ENCODE measurements around the gene STK10. TPM values are rescaled to one million over a fixed set of nuclear protein-coding genes. Genes with fewer than 3 reads are reported as not detected.

Gene STK10
- total and polyA plus RNA-seq, 2 of the 8 experiments (the other 6 are each of a cell fraction or from before 2014, with no cell fraction given), result 10.5 to 21.4 TPM

DNA sequence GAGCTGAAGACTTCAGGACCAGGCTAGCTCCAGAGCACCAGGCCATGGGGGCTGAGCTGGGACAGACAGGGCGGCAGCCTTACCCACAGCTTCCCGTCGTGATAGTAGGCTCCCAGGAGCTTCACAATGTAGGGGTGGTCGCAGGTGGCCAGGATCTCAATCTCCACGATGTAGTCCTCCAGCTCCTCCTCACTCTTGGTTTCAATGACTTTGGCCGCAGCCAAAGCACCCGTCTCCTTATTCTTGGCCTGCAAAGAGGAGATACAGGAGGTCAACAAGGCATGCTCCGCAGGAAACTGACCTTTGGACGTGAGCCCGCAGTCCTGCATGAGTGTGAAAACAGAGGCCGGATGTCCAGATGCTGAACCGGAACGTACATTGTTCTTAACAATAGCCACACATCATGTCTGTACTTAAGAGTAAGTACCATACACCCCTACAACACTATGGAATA, 31.5 kb downstream of the STK10 start:
- POLR2A ChIA-PET (ENCODE audit: partially characterized antibody), result no interaction called here
- H4K20me1 ChIP-seq (replicated peaks in 1 of 2; ENCODE audit: control insufficient read depth in 1 of 2, insufficient read depth in 2 of 2, low read length in 2 of 2), result peaks cover 0 to 2% of the 10 kb centered on the region in 2 experiments

More for the DNA sequence above, 31.5 kb downstream of the STK10 start:
- H3K4me3 ChIP-seq (ENCODE audit: extremely low read depth in 1 of 4, insufficient read depth in 2 of 4, low read depth in 3 of 4, low read length in 4 of 4), result no peak overlapping the region
- H3K23me2 ChIP-seq (ENCODE audit: low read depth, low read length), result no peaks in the 10 kb centered on the region
- no peaks in the 10 kb centered on the region for H3K79me2 ChIP-seq (ENCODE audit: control insufficient read depth in 1 of 2, insufficient read depth in 2 of 2, low read length in 2 of 2)
- TF ChIP-seq KDM5A (IDR thresholded peaks at IDR 0.05; ENCODE audit: low read length) (no peak), GABPA (IDR thresholded peaks at IDR 0.05; ENCODE audit: borderline replicate concordance, insufficient read depth, low read length) (no peak), RAD21 (IDR thresholded peaks at IDR 0.05 in 1 of 2, conservative IDR thresholded peaks at IDR 0.05 in 1 of 2; ENCODE audit: low read depth in 2 of 2, low read length in 2 of 2) (no peak), TAF7 (optimal IDR thresholded peaks at IDR 0.05; ENCODE audit: borderline replicate concordance, low read depth, low read length) (no peak)
- TF ChIP-seq, protein P1, sequence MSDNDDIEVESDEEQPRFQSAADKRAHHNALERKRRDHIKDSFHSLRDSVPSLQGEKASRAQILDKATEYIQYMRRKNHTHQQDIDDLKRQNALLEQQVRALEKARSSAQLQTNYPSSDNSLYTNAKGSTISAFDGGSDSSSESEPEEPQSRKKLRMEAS (IDR thresholded peaks at IDR 0.05), result no peak
- H2AK5ac ChIP-seq (ENCODE audit: low read depth, low read length), result no peak overlapping the region
- H3K9me3 ChIP-seq (ENCODE audit: insufficient read depth in 2 of 2, low read depth in 1 of 2, low read length in 1 of 2), result no peaks in the 10 kb centered on the region
- no peak overlapping the region for H3K18ac ChIP-seq (ENCODE audit: extremely low read depth, low read length)
- CTCF ChIA-PET (ENCODE audit: partially characterized antibody), result interaction anchor here (0.7 to 1.4 kb wide), 7 partner anchors 12 to 184 kb away, joined by 3 to 4 read pairs (median 3); no protein-coding TSS in a partner anchor
- H4K8ac ChIP-seq (ENCODE audit: extremely low read depth, insufficient read depth, low read length), result no peak overlapping the region
- H3K79me1 ChIP-seq (ENCODE audit: low read depth, low read length), result no peaks in the 10 kb centered on the region; the same call in 1 of the 2 replicates
- 96% methylated on average over 13 of the region's 13 CpGs; no CpG with 5 or more reads in 1 of the 2 experiments for WGBS, 2 experiments (ENCODE audit: extremely low coverage in 1 of 2, insufficient coverage in 1 of 2, insufficient read length in 1 of 2, insufficient replicate concordance in 2 of 2, low coverage in 1 of 2, low lambda C conversion rate in 2 of 2, missing lambda C conversion rate in 1 of 2)
- no peak overlapping the region for H3K9ac ChIP-seq (replicated peaks in 1 of 4; ENCODE audit: extremely low read depth in 1 of 4, low read depth in 3 of 4, low read length in 3 of 4)
- FAIRE-seq (no peak), DNase-seq (ENCODE audit: low read depth in 1 of 2, low spot score in 2 of 2) (no peak)
- no peak overlapping the region for H3K4ac ChIP-seq (replicated peaks; ENCODE audit: insufficient read length, low read depth, low read length)
- H3K14ac ChIP-seq (ENCODE audit: insufficient read length), result no peak overlapping the region
- no peak overlapping the region for H4K91ac ChIP-seq (replicated peaks; ENCODE audit: insufficient read length, low read length)
- no peak overlapping the region for H2BK120ac ChIP-seq (replicated peaks; ENCODE audit: low read depth, low read length)
- no peaks in the 10 kb centered on the region; a peak in 1 of 7 replicates for H3K4me1 ChIP-seq (replicated peaks in 1 of 4; ENCODE audit: control insufficient read depth in 3 of 4, insufficient read depth in 4 of 4, low read length in 3 of 4)
- H3K23ac ChIP-seq (ENCODE audit: insufficient read length), result no peak overlapping the region
- no peak overlapping the region for H2BK5ac ChIP-seq (ENCODE audit: low read depth, low read length)
- H2BK15ac ChIP-seq (ENCODE audit: low read length), result no peak overlapping the region
- no peak overlapping the region for H2BK20ac ChIP-seq (ENCODE audit: low read length)
- no peak overlapping the region for H3K56ac ChIP-seq (replicated peaks; ENCODE audit: insufficient read length, low read depth, low read length)
- H3K36me3 ChIP-seq (ENCODE audit: control insufficient read depth in 2 of 4, insufficient read depth in 4 of 4, low read length in 3 of 4), result no peaks in the 10 kb centered on the region
- no peak overlapping the region for H2AFZ ChIP-seq (ENCODE audit: low read length)
- H3K27me3 ChIP-seq (replicated peaks in 1 of 4; ENCODE audit: control insufficient read depth in 3 of 4, extremely low read depth in 1 of 4, insufficient read depth in 3 of 4, low read length in 3 of 4), result no peaks in the 10 kb centered on the region
- H3K27ac ChIP-seq (ENCODE audit: low read depth, low read length), result no peak overlapping the region
- no peak overlapping the region for H3K4me2 ChIP-seq (ENCODE audit: insufficient read depth in 1 of 2, low read depth in 2 of 2, low read length in 2 of 2)
- H4K5ac ChIP-seq (ENCODE audit: insufficient read length, low read depth, low read length), result no peak overlapping the region
- no peak overlapping the region for H2BK12ac ChIP-seq (ENCODE audit: low read depth, low read length)

All from H1 (cell line).